Measurements from ENCODE around the gene PGM1. TPM values are rescaled to one million over a fixed set of nuclear protein-coding genes. Genes with fewer than 3 reads are reported as not detected.

PGM1 gene
- polyA plus RNA-seq, 3 donors = 8.2 to 39.8 (median 28.7) TPM

- no peaks in the 10 kb centered on the region for H3K27me3 Mint-ChIP-seq (ENCODE audit: low read depth in 3 of 3)
- no peaks in the 10 kb centered on the region for H3K27me3 ChIP-seq (ENCODE audit: control insufficient read depth in 2 of 2, insufficient read depth in 2 of 2, low read length in 2 of 2)
- no peaks in the 10 kb centered on the region for H3K9me3 ChIP-seq (replicated peaks in 1 of 2; ENCODE audit: control insufficient read depth in 1 of 2, insufficient read depth in 1 of 2, low read length in 2 of 2)
- H3K36me3 ChIP-seq (replicated peaks in 1 of 2; ENCODE audit: control insufficient read depth in 1 of 2, insufficient read depth in 2 of 2, low read length in 2 of 2) = peaks cover 21 to 60% of the 10 kb centered on the region in 2 donors
- no peak for DNase-seq
- intact Hi-C loops (cut with micrococcal nuclease) = no loop called here
- WGBS (ENCODE audit: insufficient coverage) = no CpG with 5 or more reads among the region's 3 CpGs
- peaks cover 0 to 3% (median 0%) of the 10 kb centered on the region in 7 donors for H3K9me3 Mint-ChIP-seq
- H3K27ac ChIP-seq (ENCODE audit: low read depth in 1 of 2, low read length in 2 of 2) = no peak overlapping the region
- no peaks in the 10 kb centered on the region for H3K79me2 ChIP-seq (ENCODE audit: insufficient read depth, low read length)
- H4K20me1 ChIP-seq (ENCODE audit: insufficient read depth, low read length) = no peaks in the 10 kb centered on the region
- H3K4me1 Mint-ChIP-seq = peaks cover 14% of the 10 kb centered on the region
- H3K4me1 ChIP-seq (ENCODE audit: control insufficient read depth in 1 of 2, insufficient read depth in 2 of 2, low read length in 2 of 2) = peaks cover 5 to 16% of the 10 kb centered on the region in 2 donors
- no peak overlapping the region for H3K4me3 Mint-ChIP-seq
- H3K27ac Mint-ChIP-seq = peak overlapping the region in 1 of 7 donors; percentile 19
- peaks cover 57 to 62% of the 10 kb centered on the region in 2 donors for H3K36me3 Mint-ChIP-seq
- no peak overlapping the region for H3K4me3 ChIP-seq (replicated peaks in 1 of 3; ENCODE audit: low read depth in 2 of 3, low read length in 3 of 3)
- no peak overlapping the region for H3K4me2 ChIP-seq (replicated peaks; ENCODE audit: extremely low read depth, low read length, poor library complexity, severe bottlenecking)
- H2AFZ ChIP-seq (ENCODE audit: insufficient read depth, low read depth, low read length, poor library complexity, severe bottlenecking) = no peak overlapping the region
- H3K9ac ChIP-seq (ENCODE audit: insufficient read depth, low read length, poor library complexity, severe bottlenecking) = no peak overlapping the region
- no peak for TF ChIP-seq CTCF (IDR thresholded peaks at IDR 0.05)
Measured at GRCh38 chr1:63643926-63644325, 50.7 kb downstream of the PGM1 start.

- Histone ChIP-seq H3K9me3 (replicated peaks in 1 of 2; ENCODE audit: control insufficient read depth in 1 of 2, insufficient read depth in 1 of 2, low read length in 2 of 2) (no peaks in the 10 kb centered on the region), H3K9ac (ENCODE audit: insufficient read depth, low read length, poor library complexity, severe bottlenecking) (no peak overlapping the region), H3K4me2 (replicated peaks; ENCODE audit: extremely low read depth, low read length, poor library complexity, severe bottlenecking) (no peak overlapping the region), H3K4me1 (ENCODE audit: control insufficient read depth in 1 of 2, insufficient read depth in 2 of 2, low read length in 2 of 2) (peaks cover 5 to 12% of the 10 kb centered on the region in 2 donors), H3K4me3 (replicated peaks in 1 of 3; ENCODE audit: low read depth in 2 of 3, low read length in 3 of 3) (no peak overlapping the region), H3K79me2 (ENCODE audit: insufficient read depth, low read length) (no peaks in the 10 kb centered on the region), H3K36me3 (replicated peaks in 1 of 2; ENCODE audit: control insufficient read depth in 1 of 2, insufficient read depth in 2 of 2, low read length in 2 of 2) (peaks cover 30 to 62% of the 10 kb centered on the region in 2 donors), H3K27ac (ENCODE audit: low read depth in 1 of 2, low read length in 2 of 2) (no peak overlapping the region), H2AFZ (ENCODE audit: insufficient read depth, low read depth, low read length, poor library complexity, severe bottlenecking) (no peak overlapping the region), H3K27me3 (ENCODE audit: control insufficient read depth in 2 of 2, insufficient read depth in 2 of 2, low read length in 2 of 2) (no peaks in the 10 kb centered on the region), H4K20me1 (ENCODE audit: insufficient read depth, low read length) (no peaks in the 10 kb centered on the region)
- Mint-ChIP-seq H3K4me3 (no peak overlapping the region), H3K36me3 (peaks cover 56 to 62% of the 10 kb centered on the region in 2 donors), H3K27me3 (ENCODE audit: low read depth in 3 of 3) (no peaks in the 10 kb centered on the region), H3K4me1 (peaks cover 10% of the 10 kb centered on the region), H3K9me3 (peaks cover 0 to 3% (median 0%) of the 10 kb centered on the region in 7 donors), H3K27ac (no peak overlapping the region)
- TF ChIP-seq CTCF (IDR thresholded peaks at IDR 0.05) = no peak
- no CpG with 5 or more reads among the region's 2 CpGs for WGBS (ENCODE audit: insufficient coverage)
- no peak for DNase-seq
- intact Hi-C loops (cut with micrococcal nuclease) = no loop called here
Measured at GRCh38 chr1:63645317-63645716, 52.1 kb downstream of the PGM1 start.

Measured in CD14-positive monocyte (primary cell).